ENCODE measurements around the gene CHN2.
A peak's percentile ranks its signal among the peaks of the same experiment; 100 is the strongest.

Gene CHN2

GRCh38 chr7:29319719-29320521 lies 125.3 kb downstream of the CHN2 start:
- peak; percentile 31 for FAIRE-seq
- TF ChIP-seq SPI1 (IDR thresholded peaks at IDR 0.05; ENCODE audit: low read depth, low read length): peak; percentile 63
- no peak for TF ChIP-seq POLR2A (IDR thresholded peaks at IDR 0.05; ENCODE audit: low read depth, low read length)
- TF ChIP-seq PAX5 (IDR thresholded peaks at IDR 0.05; ENCODE audit: insufficient read depth, low read length, severe bottlenecking): no peak

GRCh38 chr7:29320577-29320976 lies 126.0 kb downstream of the CHN2 start:
- TF ChIP-seq POU2F2 (IDR thresholded peaks at IDR 0.05; ENCODE audit: low read depth, low read length) (no peak), SPI1 (IDR thresholded peaks at IDR 0.05; ENCODE audit: low read depth, low read length) (no peak), PAX5 (IDR thresholded peaks at IDR 0.05; ENCODE audit: insufficient read depth, low read length, severe bottlenecking) (no peak), TAF1 (IDR thresholded peaks at IDR 0.05; ENCODE audit: low read depth, low read length) (no peak), POLR2AphosphoS5 (IDR thresholded peaks at IDR 0.05; ENCODE audit: low read depth, low read length) (no peak), POLR2A (IDR thresholded peaks at IDR 0.05; ENCODE audit: low read depth, low read length) (no peak)
- DNase-seq (ENCODE audit: insufficient read length, low spot score) (no peak), FAIRE-seq (no peak)

More at GRCh38 chr7:29319719-29320521, 125.3 kb downstream of the CHN2 start:
- DNase-seq (ENCODE audit: insufficient read length, low spot score): no peak

DNA sequence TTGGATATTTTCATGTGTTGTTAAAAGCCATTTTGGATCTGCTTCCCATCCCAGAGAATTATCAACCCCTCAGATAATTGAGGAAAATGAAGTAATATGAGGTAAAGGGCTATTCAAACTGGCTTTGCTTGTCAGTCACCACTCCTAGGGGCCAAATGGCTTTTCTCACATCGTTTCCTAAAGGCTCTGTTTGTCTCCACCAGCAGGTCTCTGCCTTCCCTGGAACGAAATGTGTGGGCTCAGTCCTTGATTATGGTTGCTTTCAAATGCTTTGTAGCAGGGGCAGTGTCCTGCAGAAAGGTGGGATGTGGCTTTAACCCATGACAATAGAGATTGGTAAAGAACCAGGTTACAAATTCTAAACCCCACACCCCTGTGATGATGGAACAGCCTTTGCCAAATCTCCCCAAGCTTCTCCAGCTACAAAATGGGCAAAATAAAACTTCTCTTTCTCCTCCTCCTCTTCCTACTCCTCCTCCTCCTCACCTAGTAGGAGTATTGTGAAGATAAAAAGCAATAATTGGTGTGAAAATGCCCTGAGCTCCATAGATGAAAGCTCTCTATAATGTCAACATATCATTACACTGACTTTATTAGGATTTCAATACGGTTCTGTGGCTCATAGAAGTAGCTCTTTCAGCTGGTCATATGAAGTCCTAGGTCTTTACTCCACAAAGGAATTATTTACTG lies 127.6 kb downstream of the CHN2 start:
- no peak for DNase-seq (ENCODE audit: insufficient read length, low spot score)
- TF ChIP-seq POU2F2 (IDR thresholded peaks at IDR 0.05; ENCODE audit: low read depth, low read length) (no peak), SPI1 (IDR thresholded peaks at IDR 0.05; ENCODE audit: low read depth, low read length) (no peak), POLR2AphosphoS5 (IDR thresholded peaks at IDR 0.05; ENCODE audit: low read depth, low read length) (no peak), PAX5 (IDR thresholded peaks at IDR 0.05; ENCODE audit: insufficient read depth, low read length, severe bottlenecking) (no peak), POLR2A (IDR thresholded peaks at IDR 0.05; ENCODE audit: low read depth, low read length) (no peak), TAF1 (IDR thresholded peaks at IDR 0.05; ENCODE audit: low read depth, low read length) (no peak)
- no peak for FAIRE-seq

DNA sequence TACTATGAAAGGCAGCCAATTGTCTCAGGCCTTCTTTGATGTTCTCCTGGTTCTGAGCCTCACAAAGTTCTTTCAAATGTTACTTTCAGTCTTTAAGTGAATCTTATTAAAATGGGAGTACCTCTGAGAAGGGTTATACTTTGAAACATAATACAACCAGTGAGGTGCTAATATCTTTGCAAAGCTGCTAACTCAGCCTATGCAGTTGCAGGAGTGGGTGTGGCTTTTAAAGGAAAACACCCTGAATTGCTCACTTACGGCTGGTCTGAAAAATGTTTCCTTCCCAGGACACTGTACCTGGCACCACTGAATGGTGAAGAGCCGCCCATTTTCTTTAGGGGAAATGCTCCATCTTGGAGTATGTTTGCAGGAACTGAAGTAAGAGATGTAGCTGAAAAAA lies 130.9 kb downstream of the CHN2 start:
- FAIRE-seq (no peak), DNase-seq (ENCODE audit: insufficient read length, low spot score) (no peak)
- TF ChIP-seq SPI1 (IDR thresholded peaks at IDR 0.05; ENCODE audit: low read depth, low read length) (no peak), PAX5 (IDR thresholded peaks at IDR 0.05; ENCODE audit: insufficient read depth, low read length, severe bottlenecking) (no peak), TAF1 (IDR thresholded peaks at IDR 0.05; ENCODE audit: low read depth, low read length) (no peak), POU2F2 (IDR thresholded peaks at IDR 0.05; ENCODE audit: low read depth, low read length) (no peak), POLR2A (IDR thresholded peaks at IDR 0.05; ENCODE audit: low read depth, low read length) (no peak), POLR2AphosphoS5 (IDR thresholded peaks at IDR 0.05; ENCODE audit: low read depth, low read length) (no peak)

GRCh38 chr7:29326864-29327263 lies 132.3 kb downstream of the CHN2 start:
- TF ChIP-seq POLR2A (IDR thresholded peaks at IDR 0.05; ENCODE audit: low read depth, low read length): no peak
- TF ChIP-seq POU2F2 (IDR thresholded peaks at IDR 0.05; ENCODE audit: low read depth, low read length): no peak
- no peak for TF ChIP-seq SPI1 (IDR thresholded peaks at IDR 0.05; ENCODE audit: low read depth, low read length)
- TF ChIP-seq POLR2AphosphoS5 (IDR thresholded peaks at IDR 0.05; ENCODE audit: low read depth, low read length): no peak
- no peak for TF ChIP-seq TAF1 (IDR thresholded peaks at IDR 0.05; ENCODE audit: low read depth, low read length)
- TF ChIP-seq PAX5 (IDR thresholded peaks at IDR 0.05; ENCODE audit: insufficient read depth, low read length, severe bottlenecking): no peak

DNA sequence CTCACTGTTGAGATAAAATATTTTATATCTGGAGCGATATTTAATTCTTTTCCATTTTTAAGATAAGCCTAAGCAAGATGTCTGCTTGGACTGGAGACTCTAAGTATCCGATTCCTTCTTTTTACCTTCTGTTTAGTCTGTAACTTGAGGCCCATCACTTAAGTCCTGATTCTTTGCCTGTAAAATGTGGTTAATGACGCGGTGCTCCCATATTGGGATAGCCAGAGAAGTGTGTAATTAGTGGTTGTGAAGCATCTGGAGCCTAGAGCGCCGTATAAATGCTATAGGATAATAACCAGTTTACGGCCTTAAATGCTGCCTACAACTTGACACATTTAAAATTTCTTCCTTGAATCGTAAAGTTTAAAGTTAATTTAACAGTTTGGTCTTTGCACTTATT lies 132.9 kb downstream of the CHN2 start:
- TF ChIP-seq TAF1 (IDR thresholded peaks at IDR 0.05; ENCODE audit: low read depth, low read length): no peak
- no peak for TF ChIP-seq POLR2A (IDR thresholded peaks at IDR 0.05; ENCODE audit: low read depth, low read length)
- TF ChIP-seq PAX5 (IDR thresholded peaks at IDR 0.05; ENCODE audit: insufficient read depth, low read length, severe bottlenecking): no peak
- TF ChIP-seq SPI1 (IDR thresholded peaks at IDR 0.05; ENCODE audit: low read depth, low read length): no peak
- no peak for TF ChIP-seq POU2F2 (IDR thresholded peaks at IDR 0.05; ENCODE audit: low read depth, low read length)
- TF ChIP-seq POLR2AphosphoS5 (IDR thresholded peaks at IDR 0.05; ENCODE audit: low read depth, low read length): no peak
- DNase-seq (ENCODE audit: insufficient read length, low spot score) (no peak), FAIRE-seq (no peak)

More at GRCh38 chr7:29326864-29327263, 132.3 kb downstream of the CHN2 start:
- DNase-seq (ENCODE audit: insufficient read length, low spot score) (no peak), FAIRE-seq (no peak)

GRCh38 chr7:29328045-29328444 lies 133.5 kb downstream of the CHN2 start:
- FAIRE-seq (no peak), DNase-seq (ENCODE audit: insufficient read length, low spot score) (no peak)
- no peak for TF ChIP-seq POLR2A (IDR thresholded peaks at IDR 0.05; ENCODE audit: low read depth, low read length)
- no peak for TF ChIP-seq POLR2AphosphoS5 (IDR thresholded peaks at IDR 0.05; ENCODE audit: low read depth, low read length)

DNA sequence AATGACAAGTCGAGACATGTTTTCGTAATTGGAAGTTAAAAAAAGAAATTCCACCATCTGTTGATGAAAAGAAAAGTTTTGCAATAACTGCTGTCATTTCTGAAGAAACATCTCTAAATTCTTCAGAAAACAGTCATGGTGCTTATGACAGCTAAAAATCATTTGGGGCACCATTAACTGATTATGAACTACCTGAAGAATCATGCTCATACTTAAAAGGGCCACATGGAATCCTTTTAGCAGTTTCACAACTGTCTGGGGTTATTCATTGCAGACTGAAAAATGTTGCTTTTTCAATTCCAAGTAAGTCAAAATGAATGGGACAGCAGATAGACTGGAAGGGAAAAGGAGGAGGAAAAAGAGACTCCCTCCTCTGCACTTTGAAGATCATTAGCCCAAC lies 134.2 kb downstream of the CHN2 start:
- FAIRE-seq: no peak
- DNase-seq (ENCODE audit: insufficient read length, low spot score): no peak
- TF ChIP-seq TAF1 (IDR thresholded peaks at IDR 0.05; ENCODE audit: low read depth, low read length): no peak

DNA sequence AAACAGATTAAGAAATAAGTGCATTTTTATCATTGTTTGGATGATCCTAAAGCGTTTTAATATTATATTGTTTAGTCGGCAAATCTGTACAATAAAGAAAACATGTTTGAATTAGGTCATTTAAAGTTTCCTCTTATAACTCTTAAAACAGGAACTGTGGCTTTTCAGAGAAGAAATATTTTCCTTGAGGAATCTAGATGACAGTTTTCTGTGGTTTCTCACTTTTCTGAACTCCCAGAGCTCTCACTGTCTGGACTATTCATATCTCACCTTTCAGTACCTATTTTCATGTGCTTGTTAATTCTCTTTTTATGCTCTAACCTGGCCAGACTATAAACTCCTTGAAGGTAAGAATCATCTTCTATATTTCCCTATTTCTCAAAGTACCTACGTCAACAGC lies 135.1 kb downstream of the CHN2 start:
- TF ChIP-seq POU2F2 (IDR thresholded peaks at IDR 0.05; ENCODE audit: low read depth, low read length) (no peak), SPI1 (IDR thresholded peaks at IDR 0.05; ENCODE audit: low read depth, low read length) (no peak), PAX5 (IDR thresholded peaks at IDR 0.05; ENCODE audit: insufficient read depth, low read length, severe bottlenecking) (no peak), POLR2A (IDR thresholded peaks at IDR 0.05; ENCODE audit: low read depth, low read length) (no peak)
- DNase-seq (ENCODE audit: insufficient read length, low spot score): no peak
- FAIRE-seq: no peak

- DNase-seq (ENCODE audit: insufficient read length, low spot score) (no peak), FAIRE-seq (no peak)
Measured at GRCh38 chr7:29330136-29330535, 135.6 kb downstream of the CHN2 start.

More at GRCh38 chr7:29330136-29330535, 135.6 kb downstream of the CHN2 start:
- TF ChIP-seq SPI1 (IDR thresholded peaks at IDR 0.05; ENCODE audit: low read depth, low read length): no peak
